Naive thymus-derived CD8-positive, alpha-beta T cell (primary cell): Measurements from ENCODE around the gene PTPRM. TPM values are rescaled to one million over a fixed set of nuclear protein-coding genes. Genes with fewer than 3 reads are reported as not detected.

ENCODE experiments used
- ATAC-seq, 2 donors: fragments of 150-1000 bp; cut with Tn5 transposase in 1 of 2; sonication (Bioruptor Pico), chemical (Tn5 transposase) in 1 of 2; 1 replicate in 1 of 2; 2 replicates in 1 of 2; pipeline ENCODE4 v1.10.0; 2021; ENCODE audit warnings: mild to moderate bottlenecking in 2 of 2, moderate library complexity in 2 of 2
- POLR2A ChIA-PET: fragments of 350-600 bp; sonication (Branson Sonifier 250); formaldehyde crosslinking; loops from one replicate; lab custom pipeline; 2021; ENCODE audit warnings: antibody characterized with exemption; lab: Charles Lee
- DNase-seq, 10 donors: peaks; one replicate each; pipeline versions ENCODE4 v3.0.0 to v3.0.0-alpha.2; 2020 to 2022
- H3K27ac Mint-ChIP-seq, 10 donors: one replicate each; pipeline ENCODE4 v1.8.0; 2020 to 2022; ENCODE audit warnings: mild to moderate bottlenecking in 10 of 10, mixed read lengths in 10 of 10, moderate library complexity in 4 of 10, inconsistent platforms in 1 of 10
- H3K27me3 Mint-ChIP-seq, 5 donors: one replicate each; pipeline ENCODE4 v1.8.0; 2021 to 2022; ENCODE audit warnings: mixed read lengths in 5 of 5
- H3K36me3 Mint-ChIP-seq, 3 donors: one replicate each; pipeline ENCODE4 v1.8.0; 2020 to 2022; ENCODE audit warnings: mixed read lengths in 3 of 3, mild to moderate bottlenecking in 2 of 3, inconsistent platforms in 1 of 3
- H3K4me1 Mint-ChIP-seq, 4 donors: one replicate each; pipeline ENCODE4 v1.8.0; 2021 to 2022; ENCODE audit warnings: mixed read lengths in 4 of 4
- H3K4me3 Mint-ChIP-seq, 10 donors: one replicate each; pipeline ENCODE4 v1.8.0; 2020 to 2022; ENCODE audit warnings: mild to moderate bottlenecking in 10 of 10, mixed read lengths in 10 of 10, moderate library complexity in 6 of 10, inconsistent platforms in 1 of 10
- H3K9me3 Mint-ChIP-seq, 9 donors: one replicate each; pipeline ENCODE4 v1.8.0; 2020 to 2022; ENCODE audit warnings: mixed read lengths in 9 of 9, mild to moderate bottlenecking in 3 of 9, inconsistent platforms in 1 of 9, moderate library complexity in 1 of 9
- polyA plus RNA-seq, 3 donors: library from polyadenylated mRNA; unstranded; fragments of 300-500 nt; fragmentation: Illumina TruSeq; gene quantifications; one replicate each; pipeline ENCODE4 v1.2.3, GENCODE V29; 2021
- total RNA-seq, 8 experiments: library from RNA in 2 of 8; stranded (reverse) in 2 of 8; gene quantifications; one replicate each; pipeline ENCODE4 v1.2.3 and lab custom pipeline; 2021 to 2026

PTPRM gene
- total and polyA plus RNA-seq, 5 experiments from 2014 or later = 0.28 to 12.1 (median 0.52) TPM

- POLR2A ChIA-PET = no interaction called here
Measured at GRCh38 chr18:7572822-7573221, 5.7 kb downstream of the PTPRM start.

DNA sequence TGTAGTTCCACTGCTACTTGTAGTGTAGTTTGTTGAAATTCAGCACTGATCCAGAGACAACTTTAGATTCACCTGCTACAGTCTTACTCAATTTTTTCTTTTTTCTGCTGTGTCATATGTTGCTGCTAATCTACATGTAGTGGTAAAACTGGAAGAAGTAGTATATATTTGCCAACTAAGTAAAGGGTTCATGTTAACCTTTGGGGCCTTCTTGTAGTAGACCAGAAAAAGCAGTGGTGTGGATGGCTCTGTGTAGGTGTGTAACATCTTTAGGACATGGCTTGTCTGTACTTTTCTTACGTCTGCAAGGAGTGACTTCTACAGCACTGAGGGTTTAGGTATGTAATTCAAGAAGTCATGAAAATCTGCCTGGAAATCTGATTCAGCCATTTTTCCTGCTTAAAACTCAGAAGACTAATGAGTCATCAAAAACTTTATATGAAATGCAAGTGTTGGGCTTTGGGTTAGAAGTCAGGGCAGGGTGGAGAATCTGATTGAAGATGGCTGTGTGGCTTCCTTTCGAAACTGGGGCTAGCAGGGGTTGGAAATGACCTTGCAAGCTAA lies 8.4 kb downstream of the PTPRM start:
- DNase-seq (no peak), ATAC-seq (no peak)
- peaks cover 0 to 1% (median 0%) of the 10 kb centered on the region in 3 donors for H3K36me3 Mint-ChIP-seq
- no peak overlapping the region for H3K4me3 Mint-ChIP-seq
- H3K9me3 Mint-ChIP-seq = peaks cover 0 to 6% (median 0%) of the 10 kb centered on the region in 9 donors
- POLR2A ChIA-PET = no interaction called here
- no peaks in the 10 kb centered on the region for H3K4me1 Mint-ChIP-seq
- peaks cover 6 to 29% (median 16%) of the 10 kb centered on the region in 5 donors for H3K27me3 Mint-ChIP-seq
- no peak overlapping the region for H3K27ac Mint-ChIP-seq

More at GRCh38 chr18:7572822-7573221, 5.7 kb downstream of the PTPRM start:
- Mint-ChIP-seq H3K27me3 (peaks cover 19 to 48% (median 34%) of the 10 kb centered on the region in 5 donors), H3K36me3 (peaks cover 0 to 9% (median 2%) of the 10 kb centered on the region in 3 donors), H3K4me1 (peaks cover 0 to 6% (median under 1%) of the 10 kb centered on the region in 4 donors), H3K9me3 (peaks cover 0 to 14% (median 0%) of the 10 kb centered on the region in 9 donors), H3K27ac (no peak overlapping the region), H3K4me3 (peak overlapping the region in 1 of 10 donors; percentile 12)
- DNase-seq (no peak), ATAC-seq (no peak)

DNA sequence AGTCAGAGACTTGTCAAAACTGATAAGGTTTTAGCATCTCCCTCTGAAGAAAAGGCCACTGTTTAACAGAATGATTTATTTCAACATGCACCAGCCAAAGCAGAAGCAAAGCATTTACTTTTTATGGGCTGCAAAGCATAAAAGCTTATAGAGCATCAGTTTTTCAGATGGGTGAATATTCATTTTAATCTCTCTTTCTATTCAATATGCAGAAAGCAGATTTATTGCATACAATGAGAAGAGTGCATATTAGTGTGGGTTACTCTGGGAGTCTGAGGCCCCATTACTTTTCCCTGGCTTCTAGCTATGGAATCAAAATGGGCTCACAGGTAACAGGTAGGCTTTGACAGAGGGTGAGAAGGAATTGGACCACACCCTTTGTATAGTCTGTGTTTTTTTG lies 9.0 kb downstream of the PTPRM start:
- H3K4me1 Mint-ChIP-seq = no peaks in the 10 kb centered on the region
- DNase-seq (no peak), ATAC-seq (no peak)
- POLR2A ChIA-PET = no interaction called here
- H3K27ac Mint-ChIP-seq = no peak overlapping the region
- H3K4me3 Mint-ChIP-seq = no peak overlapping the region
- H3K27me3 Mint-ChIP-seq = peaks cover 4 to 24% (median 13%) of the 10 kb centered on the region in 5 donors
- peaks cover 0 to 5% (median 0%) of the 10 kb centered on the region in 9 donors for H3K9me3 Mint-ChIP-seq
- no peaks in the 10 kb centered on the region for H3K36me3 Mint-ChIP-seq

- no peak overlapping the region for H3K27ac Mint-ChIP-seq
- peaks cover 0 to 4% (median 0%) of the 10 kb centered on the region in 9 donors for H3K9me3 Mint-ChIP-seq
- H3K4me1 Mint-ChIP-seq = no peaks in the 10 kb centered on the region
- peaks cover 4 to 18% (median 10%) of the 10 kb centered on the region in 5 donors for H3K27me3 Mint-ChIP-seq
- DNase-seq (no peak), ATAC-seq (no peak)
- no peaks in the 10 kb centered on the region for H3K36me3 Mint-ChIP-seq
- POLR2A ChIA-PET = no interaction called here
- H3K4me3 Mint-ChIP-seq = no peak overlapping the region
Measured at GRCh38 chr18:7576685-7577084, 9.6 kb downstream of the PTPRM start.

DNA sequence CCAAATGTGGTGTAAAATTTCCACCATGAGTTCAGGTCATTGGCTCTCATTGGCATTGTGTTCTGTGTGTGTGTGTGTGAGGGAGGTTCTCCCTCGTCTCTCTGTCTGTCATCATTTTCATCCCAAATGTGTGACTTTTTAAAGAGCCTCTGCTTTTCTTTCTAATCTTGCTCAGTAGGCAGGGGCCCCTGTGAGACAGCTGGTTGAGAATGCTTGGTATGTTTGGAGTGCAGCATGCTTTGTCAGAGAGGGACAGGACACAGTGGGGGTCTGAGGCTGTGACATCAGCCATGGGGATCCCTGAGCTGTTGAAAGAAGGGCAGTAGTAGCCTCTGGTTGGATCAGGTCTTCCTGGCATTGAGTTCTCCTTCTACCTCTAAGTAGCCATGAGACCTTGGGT lies 10.6 kb downstream of the PTPRM start:
- no peak overlapping the region for H3K27ac Mint-ChIP-seq
- ATAC-seq = no peak
- DNase-seq = no peak
- peaks cover 4 to 13% (median 6%) of the 10 kb centered on the region in 5 donors for H3K27me3 Mint-ChIP-seq
- no peaks in the 10 kb centered on the region for H3K36me3 Mint-ChIP-seq
- H3K4me1 Mint-ChIP-seq = no peaks in the 10 kb centered on the region
- POLR2A ChIA-PET = no interaction called here
- peaks cover 0 to 5% (median 0%) of the 10 kb centered on the region in 9 donors for H3K9me3 Mint-ChIP-seq
- no peak overlapping the region for H3K4me3 Mint-ChIP-seq

GRCh38 chr18:7579176-7579917 lies 12.2 kb downstream of the PTPRM start:
- Mint-ChIP-seq H3K27ac (no peak overlapping the region), H3K27me3 (no peaks in the 10 kb centered on the region), H3K4me3 (no peak overlapping the region), H3K9me3 (peaks cover 0 to 5% (median 0%) of the 10 kb centered on the region in 9 donors), H3K4me1 (no peaks in the 10 kb centered on the region), H3K36me3 (no peaks in the 10 kb centered on the region)
- POLR2A ChIA-PET = no interaction called here
- DNase-seq (no peak), ATAC-seq (no peak)

DNA sequence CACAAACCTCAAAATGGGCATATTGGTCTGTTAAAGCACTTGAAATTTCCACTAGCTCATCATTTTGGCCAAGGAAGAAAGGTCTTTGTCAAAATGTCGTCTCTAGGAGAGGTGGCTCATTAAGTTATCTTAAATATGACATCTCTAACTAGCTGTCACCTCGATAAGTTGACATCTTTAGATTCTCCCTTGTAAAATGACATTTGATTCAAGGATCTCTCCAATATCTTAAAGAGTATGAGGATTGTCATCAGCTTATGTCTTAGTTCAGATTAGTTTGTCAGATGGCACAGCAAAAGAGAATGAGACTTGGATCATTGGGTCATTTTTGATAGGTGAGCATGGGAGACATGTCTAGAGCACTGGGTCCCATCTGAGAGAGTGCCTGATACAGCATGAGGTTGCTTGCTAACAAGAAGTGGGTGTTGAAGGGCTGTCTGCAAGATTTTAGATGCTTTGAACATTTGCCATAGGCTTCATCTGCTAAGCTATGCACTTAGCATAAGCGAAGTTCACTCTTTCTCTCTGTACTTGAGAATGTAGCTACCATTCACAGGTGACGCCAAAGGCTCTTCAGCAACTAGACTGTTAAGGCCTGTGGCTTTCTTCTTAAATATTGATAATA lies 12.9 kb downstream of the PTPRM start:
- Mint-ChIP-seq H3K27me3 (no peaks in the 10 kb centered on the region), H3K4me1 (no peaks in the 10 kb centered on the region), H3K4me3 (no peak overlapping the region), H3K9me3 (peaks cover 0 to 5% (median 0%) of the 10 kb centered on the region in 9 donors), H3K27ac (no peak overlapping the region), H3K36me3 (no peaks in the 10 kb centered on the region)
- DNase-seq = no peak
- POLR2A ChIA-PET = no interaction called here
- no peak for ATAC-seq

GRCh38 chr18:7584646-7585275 lies 17.6 kb downstream of the PTPRM start:
- ATAC-seq (no peak), DNase-seq (no peak)
- Mint-ChIP-seq H3K36me3 (no peaks in the 10 kb centered on the region), H3K4me3 (no peak overlapping the region), H3K27ac (no peak overlapping the region), H3K9me3 (peaks cover 0 to 4% (median 0%) of the 10 kb centered on the region in 9 donors), H3K4me1 (no peaks in the 10 kb centered on the region), H3K27me3 (peaks cover 0 to under 1% (median 0%) of the 10 kb centered on the region in 5 donors)
- POLR2A ChIA-PET = no interaction called here

DNA sequence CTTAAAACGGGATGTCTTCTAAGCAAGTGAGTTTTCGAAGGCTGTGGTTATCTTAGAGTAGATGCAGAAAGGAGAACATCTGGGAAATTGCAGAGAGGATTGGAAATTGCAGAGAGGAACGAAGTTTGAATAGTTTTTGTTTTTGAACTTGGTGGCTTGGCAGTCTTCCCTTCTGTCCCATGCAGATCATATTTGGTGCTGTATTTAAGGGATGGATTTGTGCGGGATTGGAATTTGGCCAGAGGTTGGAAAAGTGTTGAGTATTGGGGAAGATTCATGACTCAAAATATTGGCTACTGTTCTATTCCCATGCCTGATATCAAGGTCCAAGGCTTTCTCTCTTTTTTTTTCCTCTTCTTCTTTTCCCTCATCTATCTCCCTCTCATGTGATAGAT lies 18.2 kb downstream of the PTPRM start:
- Mint-ChIP-seq H3K9me3 (peaks cover 0 to 4% (median 0%) of the 10 kb centered on the region in 9 donors), H3K36me3 (no peaks in the 10 kb centered on the region), H3K27ac (no peak overlapping the region), H3K4me1 (no peaks in the 10 kb centered on the region), H3K27me3 (peaks cover 0 to 6% (median 0%) of the 10 kb centered on the region in 5 donors), H3K4me3 (no peak overlapping the region)
- DNase-seq (no peak), ATAC-seq (no peak)
- POLR2A ChIA-PET = no interaction called here

GRCh38 chr18:7586379-7586778 lies 19.3 kb downstream of the PTPRM start:
- Mint-ChIP-seq H3K9me3 (peaks cover 0 to 4% (median 0%) of the 10 kb centered on the region in 9 donors), H3K36me3 (no peaks in the 10 kb centered on the region), H3K4me3 (no peak overlapping the region), H3K4me1 (no peaks in the 10 kb centered on the region), H3K27me3 (peaks cover 0 to 6% (median 0%) of the 10 kb centered on the region in 5 donors), H3K27ac (no peak overlapping the region)
- POLR2A ChIA-PET = no interaction called here
- ATAC-seq = no peak
- no peak for DNase-seq

GRCh38 chr18:7590826-7591560 lies 23.9 kb downstream of the PTPRM start:
- peaks cover 0 to 11% (median 0%) of the 10 kb centered on the region in 5 donors for H3K27me3 Mint-ChIP-seq
- no peak overlapping the region for H3K27ac Mint-ChIP-seq
- H3K9me3 Mint-ChIP-seq = no peaks in the 10 kb centered on the region
- H3K36me3 Mint-ChIP-seq = no peaks in the 10 kb centered on the region
- ATAC-seq (no peak), DNase-seq (no peak)
- H3K4me3 Mint-ChIP-seq = no peak overlapping the region
- no peaks in the 10 kb centered on the region for H3K4me1 Mint-ChIP-seq
- POLR2A ChIA-PET = no interaction called here

GRCh38 chr18:7592305-7593071 lies 25.4 kb downstream of the PTPRM start:
- no peak for ATAC-seq
- POLR2A ChIA-PET = no interaction called here

More at GRCh38 chr18:7592305-7593071, 25.4 kb downstream of the PTPRM start:
- Mint-ChIP-seq H3K9me3 (no peaks in the 10 kb centered on the region), H3K27me3 (peaks cover 0 to 11% (median 0%) of the 10 kb centered on the region in 5 donors), H3K4me3 (no peak overlapping the region), H3K36me3 (no peaks in the 10 kb centered on the region), H3K4me1 (no peaks in the 10 kb centered on the region), H3K27ac (no peak overlapping the region)
- no peak for DNase-seq
